HCEC 1CT (cell line): ENCODE data around the gene LGALS9B.
"Not testable (repeated sequence)": the region's sequence is repeated elsewhere in the genome, so short reads cannot be mapped to it uniquely, and the experiment has no call there.

Source experiments
- DNase-seq: peaks from one replicate; pipeline ENCODE4 v3.0.0-alpha.2; 2017

LGALS9B gene

GRCh38 chr17:20467447-20467846 lies at the start of gene LGALS9B:
LGALS9B (minus strand) TSS chr17:20467539; CDS start chr17:20467470, 69 bp downstream.
- DNase-seq: not testable (repeated sequence)

- DNase-seq: not testable (repeated sequence)
Measured at GRCh38 chr17:20516986-20517385, 49.6 kb upstream of the LGALS9B start.

GRCh38 chr17:20515099-20515498 lies 47.8 kb upstream of the LGALS9B start:
- not testable (repeated sequence) for DNase-seq

- DNase-seq: not testable (repeated sequence)
Measured at GRCh38 chr17:20513539-20513938, 46.2 kb upstream of the LGALS9B start.

GRCh38 chr17:20512378-20512777 lies 45.0 kb upstream of the LGALS9B start:
- DNase-seq: not testable (repeated sequence)

GRCh38 chr17:20511778-20512177 lies 44.4 kb upstream of the LGALS9B start:
- DNase-seq: not testable (repeated sequence)

GRCh38 chr17:20505333-20505732 lies 38.0 kb upstream of the LGALS9B start:
- DNase-seq: not testable (repeated sequence)

- DNase-seq: not testable (repeated sequence)
Measured at GRCh38 chr17:20504388-20505066, 37.2 kb upstream of the LGALS9B start.

- not testable (repeated sequence) for DNase-seq
Measured at GRCh38 chr17:20501896-20502295, 34.6 kb upstream of the LGALS9B start.

- DNase-seq: not testable (repeated sequence)
Measured at GRCh38 chr17:20500346-20500745, 33.0 kb upstream of the LGALS9B start.

- DNase-seq: not testable (repeated sequence)
Measured at GRCh38 chr17:20495420-20495819, 28.1 kb upstream of the LGALS9B start.

- not testable (repeated sequence) for DNase-seq
Measured at GRCh38 chr17:20494735-20495134, 27.4 kb upstream of the LGALS9B start.

GRCh38 chr17:20494147-20494546 lies 26.8 kb upstream of the LGALS9B start:
- not testable (repeated sequence) for DNase-seq

- DNase-seq: not testable (repeated sequence)
Measured at GRCh38 chr17:20492971-20493370, 25.6 kb upstream of the LGALS9B start.

GRCh38 chr17:20492099-20492498 lies 24.8 kb upstream of the LGALS9B start:
- DNase-seq: not testable (repeated sequence)

GRCh38 chr17:20484930-20485329 lies 17.6 kb upstream of the LGALS9B start:
- DNase-seq: not testable (repeated sequence)

- DNase-seq: not testable (repeated sequence)
Measured at GRCh38 chr17:20479889-20480591, 12.7 kb upstream of the LGALS9B start.

- DNase-seq: not testable (repeated sequence)
Measured at GRCh38 chr17:20477398-20478071, 10.2 kb upstream of the LGALS9B start.

- DNase-seq: not testable (repeated sequence)
Measured at GRCh38 chr17:20475137-20475831, 7.9 kb upstream of the LGALS9B start.

- not testable (repeated sequence) for DNase-seq
Measured at GRCh38 chr17:20474081-20474480, 6.7 kb upstream of the LGALS9B start.

- not testable (repeated sequence) for DNase-seq
Measured at GRCh38 chr17:20469946-20470345, 2.6 kb upstream of the LGALS9B start.

GRCh38 chr17:20469107-20469506 lies 1.8 kb upstream of the LGALS9B start:
- not testable (repeated sequence) for DNase-seq

- DNase-seq: not testable (repeated sequence)
Measured at GRCh38 chr17:20466999-20467398, 340 bp downstream of the LGALS9B start.
